ENCODE measurements around the gene MAN1A1. TPM values are rescaled to one million over a fixed set of nuclear protein-coding genes. Genes with fewer than 3 reads are reported as not detected.

MAN1A1 gene
- total RNA-seq, 2 donors from 2014 or later, result 41.7 to 43.7 TPM

DNA sequence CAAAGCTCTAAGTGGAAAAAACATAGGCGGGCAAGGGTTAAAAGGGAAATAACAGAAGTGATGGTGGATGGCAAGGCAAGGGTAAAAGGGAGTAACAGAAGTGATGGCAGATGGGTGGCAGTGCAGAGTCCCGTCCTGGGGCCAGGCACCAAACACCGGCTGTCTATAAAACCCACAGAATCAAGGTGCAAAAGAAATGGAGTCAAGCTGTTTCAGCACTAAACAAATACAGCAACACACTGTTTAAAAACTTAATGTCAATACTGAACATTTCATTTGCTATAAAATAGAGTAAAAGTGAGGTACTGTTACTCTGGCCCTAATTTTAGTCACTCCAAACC is 87.6 kb downstream of the MAN1A1 start:
- Mint-ChIP-seq H3K27me3 (ENCODE audit: insufficient read depth) (no peaks in the 10 kb centered on the region), H3K36me3 (ENCODE audit: low read depth) (peaks cover 20% of the 10 kb centered on the region), H3K4me1 (peaks cover 16% of the 10 kb centered on the region), H3K4me3 (no peak overlapping the region), H3K27ac (no peak overlapping the region), H3K9me3 (peaks cover 1% of the 10 kb centered on the region)
- Histone ChIP-seq H3K36me3 (ENCODE audit: control insufficient read depth, insufficient read depth, low read length) (peaks cover 6% of the 10 kb centered on the region), H3K9ac (ENCODE audit: extremely low read depth, low read length, poor library complexity, severe bottlenecking) (no peak overlapping the region), H3K9me3 (ENCODE audit: control insufficient read depth, low read length) (no peaks in the 10 kb centered on the region), H3K4me3 (ENCODE audit: low read length) (no peak overlapping the region), H3K27me3 (ENCODE audit: control insufficient read depth, insufficient read depth, low read length, poor library complexity, severe bottlenecking) (no peaks in the 10 kb centered on the region), H3K4me1 (ENCODE audit: control insufficient read depth, insufficient read depth, low read length) (no peaks in the 10 kb centered on the region), H3K27ac (ENCODE audit: low read depth, low read length) (no peak overlapping the region)
- TF ChIP-seq, protein P1, sequence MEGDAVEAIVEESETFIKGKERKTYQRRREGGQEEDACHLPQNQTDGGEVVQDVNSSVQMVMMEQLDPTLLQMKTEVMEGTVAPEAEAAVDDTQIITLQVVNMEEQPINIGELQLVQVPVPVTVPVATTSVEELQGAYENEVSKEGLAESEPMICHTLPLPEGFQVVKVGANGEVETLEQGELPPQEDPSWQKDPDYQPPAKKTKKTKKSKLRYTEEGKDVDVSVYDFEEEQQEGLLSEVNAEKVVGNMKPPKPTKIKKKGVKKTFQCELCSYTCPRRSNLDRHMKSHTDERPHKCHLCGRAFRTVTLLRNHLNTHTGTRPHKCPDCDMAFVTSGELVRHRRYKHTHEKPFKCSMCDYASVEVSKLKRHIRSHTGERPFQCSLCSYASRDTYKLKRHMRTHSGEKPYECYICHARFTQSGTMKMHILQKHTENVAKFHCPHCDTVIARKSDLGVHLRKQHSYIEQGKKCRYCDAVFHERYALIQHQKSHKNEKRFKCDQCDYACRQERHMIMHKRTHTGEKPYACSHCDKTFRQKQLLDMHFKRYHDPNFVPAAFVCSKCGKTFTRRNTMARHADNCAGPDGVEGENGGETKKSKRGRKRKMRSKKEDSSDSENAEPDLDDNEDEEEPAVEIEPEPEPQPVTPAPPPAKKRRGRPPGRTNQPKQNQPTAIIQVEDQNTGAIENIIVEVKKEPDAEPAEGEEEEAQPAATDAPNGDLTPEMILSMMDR (conservative IDR thresholded peaks at IDR 0.05), result no peak
- WGBS, 2 experiments (ENCODE audit: insufficient coverage in 1 of 2, insufficient read length in 1 of 2), result 93 to 100% methylated on average over 1 to 3 of the region's 3 CpGs
- DNase-seq, result no peak

DNA sequence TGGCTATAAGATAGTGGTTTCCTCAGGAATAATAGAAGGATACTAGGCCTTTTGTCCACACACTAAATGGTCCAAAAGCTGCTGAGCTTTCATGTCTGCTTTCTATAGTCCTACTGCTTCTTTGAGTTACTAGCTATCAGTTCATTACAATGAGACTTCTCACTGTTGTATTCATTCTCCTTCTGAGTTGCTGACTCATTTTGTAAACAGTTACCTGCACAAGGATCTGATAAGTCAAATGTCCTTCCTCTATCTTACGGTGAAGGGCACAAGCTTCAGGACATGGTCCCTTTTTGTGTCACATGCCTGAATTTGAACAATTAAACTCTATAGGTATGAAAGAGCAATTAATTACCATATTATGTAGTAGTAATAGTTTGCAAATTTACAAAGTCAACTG is 90.5 kb downstream of the MAN1A1 start:
- H3K9me3 Mint-ChIP-seq, result peaks cover 1% of the 10 kb centered on the region
- H3K4me3 Mint-ChIP-seq, result no peak overlapping the region
- DNase-seq, result no peak
- TF ChIP-seq, protein P1 (conservative IDR thresholded peaks at IDR 0.05), result no peak
- Histone ChIP-seq H3K4me1 (ENCODE audit: control insufficient read depth, insufficient read depth, low read length) (no peaks in the 10 kb centered on the region), H3K9ac (ENCODE audit: extremely low read depth, low read length, poor library complexity, severe bottlenecking) (no peak overlapping the region), H3K36me3 (ENCODE audit: control insufficient read depth, insufficient read depth, low read length) (peaks cover 14% of the 10 kb centered on the region), H3K4me3 (ENCODE audit: low read length) (no peak overlapping the region), H3K27me3 (ENCODE audit: control insufficient read depth, insufficient read depth, low read length, poor library complexity, severe bottlenecking) (no peaks in the 10 kb centered on the region), H3K27ac (ENCODE audit: low read depth, low read length) (no peak overlapping the region), H3K9me3 (ENCODE audit: control insufficient read depth, low read length) (no peaks in the 10 kb centered on the region)
- peak overlapping the region; percentile 7 for H3K27ac Mint-ChIP-seq
- peaks cover 20% of the 10 kb centered on the region for H3K36me3 Mint-ChIP-seq (ENCODE audit: low read depth)
- 67% methylated on average over 1 of the region's 1 CpG; no CpG with 5 or more reads in 1 of the 2 experiments for WGBS, 2 experiments (ENCODE audit: insufficient coverage in 1 of 2, insufficient read length in 1 of 2)
- no peaks in the 10 kb centered on the region for H3K27me3 Mint-ChIP-seq (ENCODE audit: insufficient read depth)
- peaks cover 18% of the 10 kb centered on the region for H3K4me1 Mint-ChIP-seq

DNA sequence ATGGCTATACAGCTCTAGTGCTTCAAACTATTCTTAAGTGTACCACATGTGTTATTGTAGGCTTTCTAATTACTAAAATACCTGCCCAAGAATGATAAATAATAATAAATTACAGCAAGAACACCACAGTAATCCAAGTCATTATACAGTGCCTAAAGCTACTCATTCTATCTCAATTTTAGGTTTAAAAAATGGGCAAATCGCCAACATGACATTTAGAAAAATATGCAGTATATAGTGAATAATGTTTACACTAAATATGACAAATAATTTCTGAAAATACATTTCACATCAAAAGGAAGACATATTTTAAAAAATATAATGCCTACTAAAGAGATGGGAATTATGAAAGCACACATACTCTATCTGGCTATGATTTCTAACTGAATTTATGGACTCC is 91.8 kb downstream of the MAN1A1 start:
- Mint-ChIP-seq H3K4me3 (no peak overlapping the region), H3K27ac (no peak overlapping the region), H3K9me3 (no peaks in the 10 kb centered on the region), H3K4me1 (peaks cover 18% of the 10 kb centered on the region), H3K36me3 (ENCODE audit: low read depth) (peaks cover 21% of the 10 kb centered on the region), H3K27me3 (ENCODE audit: insufficient read depth) (no peaks in the 10 kb centered on the region)
- H3K9ac ChIP-seq (ENCODE audit: extremely low read depth, low read length, poor library complexity, severe bottlenecking), result no peak overlapping the region
- TF ChIP-seq, protein P1 (conservative IDR thresholded peaks at IDR 0.05), result no peak
- peaks cover 12% of the 10 kb centered on the region for H3K36me3 ChIP-seq (ENCODE audit: control insufficient read depth, insufficient read depth, low read length)
- H3K27ac ChIP-seq (ENCODE audit: low read depth, low read length), result no peak overlapping the region
- 100% methylated on average over 1 of the region's 1 CpG; no CpG with 5 or more reads in 1 of the 2 experiments for WGBS, 2 experiments (ENCODE audit: insufficient coverage in 1 of 2, insufficient read length in 1 of 2)
- DNase-seq, result no peak
- H3K4me1 ChIP-seq (ENCODE audit: control insufficient read depth, insufficient read depth, low read length), result no peaks in the 10 kb centered on the region
- no peak overlapping the region for H3K4me3 ChIP-seq (ENCODE audit: low read length)
- no peaks in the 10 kb centered on the region for H3K27me3 ChIP-seq (ENCODE audit: control insufficient read depth, insufficient read depth, low read length, poor library complexity, severe bottlenecking)
- no peaks in the 10 kb centered on the region for H3K9me3 ChIP-seq (ENCODE audit: control insufficient read depth, low read length)
